MM.1S (cell line): Measurements from ENCODE around the gene CACNA1C.

Source experiments
- CTCF ChIP-seq: fragments of 300-600 bp; sonication (generic); IDR thresholded peaks from 2 replicates; pipeline ENCODE4 v1.5.1; 2016; ENCODE audit warnings: antibody characterized with exemption, low read length, mixed read lengths
- EZH2 ChIP-seq: fragments of 300-600 bp; sonication (generic); optimal IDR thresholded peaks from 2 replicates; pipeline ENCODE3; 2017; ENCODE audit warnings: low read depth, mild to moderate bottlenecking, antibody characterized with exemption, low read length, mixed read lengths
- EZH2phosphoT487 ChIP-seq: fragments of 300-600 bp; sonication (generic); IDR thresholded peaks from 2 replicates; pipeline ENCODE4 v1.6.1; 2018; ENCODE audit warnings: antibody characterized with exemption, low read length

- no peak for TF ChIP-seq EZH2phosphoT487
- TF ChIP-seq EZH2, result no peak
- TF ChIP-seq CTCF, result no peak
Measured at GRCh38 chr12:2375871-2376270, 323.1 kb downstream of the CACNA1C start.
